Naive thymus-derived CD8-positive, alpha-beta T cell (primary cell): ENCODE measurements around the gene NMT2. TPM values are rescaled to one million over a fixed set of nuclear protein-coding genes. Genes with fewer than 3 reads are reported as not detected.
A peak's percentile ranks its signal among the peaks of the same experiment; 100 is the strongest.

Experiments
- ATAC-seq, 2 donors: fragments of 150-1000 bp; cut with Tn5 transposase in 1 of 2; sonication (Bioruptor Pico), chemical (Tn5 transposase) in 1 of 2; 1 replicate in 1 of 2; 2 replicates in 1 of 2; pipeline ENCODE4 v1.10.0; 2021; ENCODE audit warnings: mild to moderate bottlenecking in 2 of 2, moderate library complexity in 2 of 2
- POLR2A ChIA-PET: fragments of 350-600 bp; sonication (Branson Sonifier 250); formaldehyde crosslinking; loops from one replicate; lab custom pipeline; 2021; ENCODE audit warnings: antibody characterized with exemption; lab: Charles Lee
- DNase-seq, 10 donors: peaks; one replicate each; pipeline versions ENCODE4 v3.0.0 to v3.0.0-alpha.2; 2020 to 2022
- H3K27ac Mint-ChIP-seq, 10 donors: one replicate each; pipeline ENCODE4 v1.8.0; 2020 to 2022; ENCODE audit warnings: mild to moderate bottlenecking in 10 of 10, mixed read lengths in 10 of 10, moderate library complexity in 4 of 10, inconsistent platforms in 1 of 10
- H3K27me3 Mint-ChIP-seq, 5 donors: one replicate each; pipeline ENCODE4 v1.8.0; 2021 to 2022; ENCODE audit warnings: mixed read lengths in 5 of 5
- H3K36me3 Mint-ChIP-seq, 3 donors: one replicate each; pipeline ENCODE4 v1.8.0; 2020 to 2022; ENCODE audit warnings: mixed read lengths in 3 of 3, mild to moderate bottlenecking in 2 of 3, inconsistent platforms in 1 of 3
- H3K4me1 Mint-ChIP-seq, 4 donors: one replicate each; pipeline ENCODE4 v1.8.0; 2021 to 2022; ENCODE audit warnings: mixed read lengths in 4 of 4
- H3K4me3 Mint-ChIP-seq, 10 donors: one replicate each; pipeline ENCODE4 v1.8.0; 2020 to 2022; ENCODE audit warnings: mild to moderate bottlenecking in 10 of 10, mixed read lengths in 10 of 10, moderate library complexity in 6 of 10, inconsistent platforms in 1 of 10
- H3K9me3 Mint-ChIP-seq, 9 donors: one replicate each; pipeline ENCODE4 v1.8.0; 2020 to 2022; ENCODE audit warnings: mixed read lengths in 9 of 9, mild to moderate bottlenecking in 3 of 9, inconsistent platforms in 1 of 9, moderate library complexity in 1 of 9
- polyA plus RNA-seq, 3 donors: library from polyadenylated mRNA; unstranded; fragments of 300-500 nt; fragmentation: Illumina TruSeq; gene quantifications; one replicate each; pipeline ENCODE4 v1.2.3, GENCODE V29; 2021
- total RNA-seq, 8 experiments: library from RNA in 2 of 8; stranded (reverse) in 2 of 8; gene quantifications; one replicate each; pipeline ENCODE4 v1.2.3 and lab custom pipeline; 2021 to 2026

Gene NMT2
- total and polyA plus RNA-seq, 5 experiments from 2014 or later: 31.7 to 86.4 (median 40.4) TPM

DNA sequence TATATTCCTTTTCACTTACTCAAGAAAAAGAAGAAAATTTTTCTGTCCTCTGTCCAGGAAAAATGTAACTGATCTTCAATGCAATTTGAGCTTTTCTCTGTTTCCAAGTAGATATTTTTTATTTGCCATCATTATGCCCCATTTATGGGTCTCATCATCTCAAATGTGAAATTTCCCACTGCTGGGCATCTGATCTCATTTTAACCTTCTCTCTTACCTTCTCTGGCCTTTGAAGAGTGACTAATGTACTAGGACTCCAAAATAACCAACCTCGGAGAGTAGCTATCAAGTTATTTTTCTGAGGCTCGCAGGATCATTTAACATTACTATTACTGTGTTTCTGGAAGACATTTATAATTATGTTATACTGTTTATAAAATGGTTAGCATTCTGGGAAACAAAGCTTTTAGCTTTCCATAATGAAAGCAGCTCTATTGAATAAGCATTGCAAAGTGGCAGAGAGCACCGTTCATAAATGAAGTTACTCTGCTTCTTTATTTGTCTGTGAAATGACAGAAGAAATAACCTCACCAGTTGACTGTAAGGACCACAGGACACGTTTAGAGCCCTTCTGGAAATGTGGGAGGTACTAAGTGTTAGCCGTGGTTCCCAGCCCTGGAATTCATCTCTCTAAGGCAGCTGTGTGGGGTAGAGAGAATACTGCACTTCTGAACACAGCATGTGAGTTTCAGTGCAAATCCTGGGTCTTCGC, 33.3 kb upstream of the NMT2 start:
- no peak for DNase-seq
- peak overlapping the region in 6 of 10 donors; percentile 1 to 75 (median 30) for H3K27ac Mint-ChIP-seq
- H3K4me1 Mint-ChIP-seq: peaks cover 15 to 51% (median 32%) of the 10 kb centered on the region in 4 donors
- no peak for ATAC-seq
- POLR2A ChIA-PET: interaction anchor here (0.9 to 2.9 kb wide), 4 partner anchors 9 to 33 kb away, joined by 3 to 14 read pairs (median 5); partner anchors contain the start of gene NMT2
- no peaks in the 10 kb centered on the region for H3K27me3 Mint-ChIP-seq
- no peak overlapping the region for H3K4me3 Mint-ChIP-seq
- H3K9me3 Mint-ChIP-seq: no peaks in the 10 kb centered on the region
- no peaks in the 10 kb centered on the region for H3K36me3 Mint-ChIP-seq

DNA sequence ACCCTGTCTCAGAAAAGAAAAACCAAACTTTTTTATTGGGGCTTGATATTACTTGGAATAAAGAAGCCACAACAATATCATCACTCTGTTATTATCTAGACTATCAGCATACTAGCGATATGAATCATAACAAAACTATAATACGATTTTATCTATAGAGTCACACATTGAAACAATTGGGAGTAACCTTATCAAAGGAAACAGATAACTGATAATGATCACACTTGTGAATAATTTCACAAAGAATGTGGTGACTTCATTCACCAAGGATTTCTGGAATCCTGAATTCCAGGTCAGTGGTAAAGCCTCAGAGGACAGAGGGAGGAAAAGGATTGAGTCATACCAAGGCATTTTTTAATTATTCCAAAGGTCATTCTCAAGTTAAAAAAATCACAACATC, 32.1 kb upstream of the NMT2 start:
- ATAC-seq (no peak), DNase-seq (no peak)
- H3K4me1 Mint-ChIP-seq: peaks cover 16 to 49% (median 31%) of the 10 kb centered on the region in 4 donors
- H3K9me3 Mint-ChIP-seq: no peaks in the 10 kb centered on the region
- H3K4me3 Mint-ChIP-seq: no peak overlapping the region
- no peaks in the 10 kb centered on the region for H3K27me3 Mint-ChIP-seq
- H3K36me3 Mint-ChIP-seq: no peaks in the 10 kb centered on the region
- POLR2A ChIA-PET: interaction anchor here (0.5 to 1.2 kb wide), 4 partner anchors 8 to 31 kb away, joined by 3 to 5 read pairs (median 3); partner anchors contain the start of gene NMT2
- H3K27ac Mint-ChIP-seq: peak overlapping the region in 3 of 10 donors; percentile 13 to 57 (median 56)

DNA sequence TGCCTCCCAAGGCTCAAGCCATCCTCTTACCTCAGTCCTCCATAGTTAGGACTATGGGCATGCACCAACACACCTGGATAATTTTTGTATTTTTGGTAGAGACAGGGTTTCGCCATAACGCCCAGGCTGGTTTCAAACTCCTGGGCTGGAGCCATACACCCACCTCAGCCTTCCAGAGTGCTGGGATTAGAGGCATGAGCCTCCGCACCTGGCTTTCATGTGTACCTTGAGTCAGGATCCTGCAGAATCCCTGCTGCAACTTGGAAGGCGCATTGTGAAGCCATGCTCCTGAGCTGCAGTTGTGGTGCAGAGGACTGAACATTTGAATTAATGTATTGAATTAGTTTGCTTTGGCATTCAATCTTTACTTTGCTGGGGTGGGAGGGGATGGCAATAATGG, 29.4 kb upstream of the NMT2 start:
- ATAC-seq: no peak
- peak overlapping the region in 3 of 10 donors; percentile 70 to 78 (median 77) for H3K4me3 Mint-ChIP-seq
- H3K27ac Mint-ChIP-seq: peak overlapping the region in 6 of 10 donors; percentile 67 to 98 (median 92)
- POLR2A ChIA-PET: interaction anchor here (0.8 to 3.7 kb wide), 8 partner anchors 8 to 361 kb away, joined by 3 to 27 read pairs (median 6); partner anchors contain the start of gene NMT2
- H3K36me3 Mint-ChIP-seq: no peaks in the 10 kb centered on the region
- H3K4me1 Mint-ChIP-seq: peaks cover 15 to 49% (median 26%) of the 10 kb centered on the region in 4 donors
- H3K27me3 Mint-ChIP-seq: no peaks in the 10 kb centered on the region
- no peaks in the 10 kb centered on the region for H3K9me3 Mint-ChIP-seq
- no peak for DNase-seq

DNA sequence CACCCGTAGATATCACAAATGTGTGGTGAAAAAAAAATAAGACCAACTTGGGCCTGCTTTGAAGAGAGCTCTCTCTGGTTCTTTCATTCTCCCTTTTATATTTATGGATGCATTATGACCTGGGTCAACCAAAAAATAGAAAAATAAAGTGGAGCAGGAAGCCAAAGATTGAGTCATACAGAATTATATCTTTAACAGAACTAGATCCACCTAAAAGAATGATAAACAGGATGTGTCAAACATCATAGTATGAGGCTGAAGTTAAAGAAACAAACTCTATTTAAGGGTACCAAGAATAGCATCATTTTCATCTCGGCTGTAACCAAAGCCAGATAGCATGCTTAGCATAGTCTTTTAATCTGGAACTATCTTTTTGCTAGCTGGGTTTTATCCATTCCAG, 28.8 kb upstream of the NMT2 start:
- Mint-ChIP-seq H3K27ac (peak overlapping the region in 9 of 10 donors; percentile 71 to 98 (median 90)), H3K36me3 (no peaks in the 10 kb centered on the region), H3K9me3 (no peaks in the 10 kb centered on the region), H3K27me3 (no peaks in the 10 kb centered on the region), H3K4me3 (peak overlapping the region in 9 of 10 donors; percentile 57 to 81 (median 77)), H3K4me1 (peaks cover 17 to 43% (median 24%) of the 10 kb centered on the region in 4 donors)
- POLR2A ChIA-PET: interaction anchor here (0.6 to 3.7 kb wide), 10 partner anchors 8 to 96 kb away, joined by 3 to 27 read pairs (median 4); partner anchors contain the start of gene NMT2
- DNase-seq (peak in 1 of 10 donors; percentile 17), ATAC-seq (peak; percentile 65 to 75)

DNA sequence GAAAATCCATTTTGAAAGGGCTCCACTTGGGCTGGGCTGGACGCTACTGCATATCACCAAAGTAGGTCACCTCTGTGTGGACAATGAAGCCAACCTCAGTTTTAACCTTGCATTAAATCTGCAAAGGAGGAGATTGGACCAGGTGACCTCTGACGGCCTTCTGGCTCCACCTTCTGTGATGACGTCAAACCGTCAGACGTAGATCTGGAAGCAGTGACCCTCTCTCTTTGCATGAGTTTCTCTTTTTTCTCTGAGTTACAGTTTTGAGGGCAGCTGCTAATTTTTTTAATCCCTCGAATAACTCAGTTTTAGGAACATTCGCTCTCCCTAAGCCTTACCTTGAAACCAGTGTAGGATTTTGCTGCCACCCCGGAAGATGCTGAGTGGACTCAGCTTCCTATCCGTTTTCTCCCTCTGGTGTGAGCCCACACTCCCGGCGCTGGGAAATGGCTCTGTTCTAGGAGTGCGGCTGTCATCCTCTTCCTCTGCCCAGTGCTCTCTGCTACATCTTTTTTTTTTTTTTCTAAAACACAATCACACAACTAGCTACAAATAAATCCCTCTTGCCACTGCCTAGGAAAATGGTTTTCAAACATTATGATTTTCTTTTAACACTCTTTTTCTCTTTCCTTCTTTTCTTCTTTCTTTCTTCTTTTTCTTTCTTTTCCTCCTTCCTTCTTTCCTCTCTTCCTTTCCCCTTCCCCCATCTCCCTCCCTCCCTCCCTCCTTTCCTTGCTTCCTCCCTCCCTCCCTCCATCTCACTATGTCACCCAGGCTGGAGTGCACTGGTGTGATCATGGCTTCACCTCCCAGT, 27.7 kb upstream of the NMT2 start:
- H3K36me3 Mint-ChIP-seq: no peaks in the 10 kb centered on the region

DNA sequence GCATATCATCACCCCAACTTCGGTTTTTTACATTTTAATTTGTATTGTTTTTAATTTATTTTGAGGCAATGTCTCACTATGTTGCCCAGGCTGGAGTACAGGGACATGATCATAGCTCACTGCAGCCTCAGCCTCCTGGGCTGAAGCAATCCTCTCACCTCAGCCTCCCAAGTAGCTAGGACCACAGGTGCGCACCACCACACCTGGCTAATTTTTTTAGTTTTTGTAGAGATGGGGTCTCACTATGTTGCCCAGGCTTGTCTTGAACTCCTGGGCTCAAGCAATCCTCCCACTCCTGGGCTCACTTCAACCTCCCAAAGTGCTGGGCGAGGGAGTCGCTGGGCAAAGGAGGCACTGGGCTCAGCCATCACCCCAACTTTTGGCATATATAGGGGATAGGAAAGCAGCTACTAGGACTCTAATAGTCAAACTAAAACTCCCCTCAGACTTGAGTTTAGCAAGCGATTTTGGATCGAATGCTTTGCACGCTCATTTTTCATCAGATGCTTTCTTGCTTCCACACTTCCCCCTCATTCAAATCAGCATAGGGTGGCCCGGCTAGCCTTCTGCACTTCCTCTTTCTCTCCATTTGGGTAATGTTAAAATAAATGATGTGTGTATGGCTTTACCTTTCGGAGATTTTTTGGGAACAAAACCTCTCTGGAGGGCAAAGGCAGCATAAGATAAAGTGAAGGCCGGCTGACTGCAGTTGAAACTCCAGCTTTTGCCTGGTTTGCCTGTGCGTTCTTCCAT, 20.8 kb upstream of the NMT2 start:
- DNase-seq: no peak
- H3K4me3 Mint-ChIP-seq: peak overlapping the region in 8 of 10 donors; percentile 12 to 68 (median 46)
- H3K27me3 Mint-ChIP-seq: no peaks in the 10 kb centered on the region
- POLR2A ChIA-PET: interaction anchor here (0.6 to 10.7 kb wide), 6 partner anchors 8 to 25 kb away, joined by 3 to 181 read pairs (median 4); partner anchors contain the start of gene NMT2
- H3K36me3 Mint-ChIP-seq: peaks cover 0 to 2% (median 0%) of the 10 kb centered on the region in 3 donors
- H3K9me3 Mint-ChIP-seq: peaks cover 0 to 10% (median 0%) of the 10 kb centered on the region in 9 donors
- ATAC-seq: no peak
- H3K27ac Mint-ChIP-seq: peak overlapping the region in 9 of 10 donors; percentile 7 to 91 (median 81)
- H3K4me1 Mint-ChIP-seq: peaks cover 35 to 63% (median 52%) of the 10 kb centered on the region in 4 donors

More for the DNA sequence above, 27.7 kb upstream of the NMT2 start:
- ATAC-seq (no peak), DNase-seq (no peak)
- H3K4me3 Mint-ChIP-seq: peak overlapping the region in 9 of 10 donors; percentile 12 to 66 (median 41)
- POLR2A ChIA-PET: interaction anchor here (0.6 to 3.7 kb wide), 5 partner anchors 9 to 110 kb away, joined by 3 to 27 read pairs (median 5); partner anchors contain the start of gene NMT2
- peaks cover 17 to 39% (median 26%) of the 10 kb centered on the region in 4 donors for H3K4me1 Mint-ChIP-seq
- H3K27ac Mint-ChIP-seq: peak overlapping the region; percentile 8 to 98 (median 74)
- no peaks in the 10 kb centered on the region for H3K27me3 Mint-ChIP-seq
- no peaks in the 10 kb centered on the region for H3K9me3 Mint-ChIP-seq

DNA sequence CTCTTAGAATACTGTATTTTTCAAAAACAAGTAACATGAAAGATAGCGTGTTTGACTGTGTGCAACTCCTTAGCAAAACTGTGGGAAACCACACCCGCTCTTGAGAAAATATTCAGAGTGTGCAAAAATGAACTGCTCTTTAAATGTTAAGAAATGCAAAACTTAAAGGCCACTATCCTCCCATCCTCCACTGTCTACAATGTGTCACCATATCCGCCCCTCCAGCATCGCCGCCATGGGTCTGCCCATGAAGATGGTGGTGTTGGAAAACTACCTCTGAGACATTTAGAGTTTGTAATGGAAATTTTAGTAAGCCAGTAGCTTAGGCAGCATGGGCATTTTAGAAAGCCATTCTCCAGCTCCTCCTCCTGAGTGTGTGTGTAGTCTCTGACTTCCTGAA, 20.1 kb upstream of the NMT2 start:
- Mint-ChIP-seq H3K36me3 (peaks cover 0 to 2% (median 0%) of the 10 kb centered on the region in 3 donors), H3K4me3 (peak overlapping the region in 9 of 10 donors; percentile 5 to 69 (median 46)), H3K27me3 (no peaks in the 10 kb centered on the region), H3K27ac (peak overlapping the region; percentile 7 to 91 (median 80)), H3K4me1 (peaks cover 33 to 63% (median 50%) of the 10 kb centered on the region in 4 donors), H3K9me3 (peaks cover 0 to 10% (median 0%) of the 10 kb centered on the region in 9 donors)
- ATAC-seq: peak; percentile 63 to 69
- POLR2A ChIA-PET: interaction anchor here (0.9 to 10.7 kb wide), 2 partner anchors 9 to 18 kb away, joined by 4 to 181 read pairs; partner anchors contain the start of gene NMT2
- DNase-seq: peak in 3 of 10 donors; percentile 8 to 29 (median 9)

DNA sequence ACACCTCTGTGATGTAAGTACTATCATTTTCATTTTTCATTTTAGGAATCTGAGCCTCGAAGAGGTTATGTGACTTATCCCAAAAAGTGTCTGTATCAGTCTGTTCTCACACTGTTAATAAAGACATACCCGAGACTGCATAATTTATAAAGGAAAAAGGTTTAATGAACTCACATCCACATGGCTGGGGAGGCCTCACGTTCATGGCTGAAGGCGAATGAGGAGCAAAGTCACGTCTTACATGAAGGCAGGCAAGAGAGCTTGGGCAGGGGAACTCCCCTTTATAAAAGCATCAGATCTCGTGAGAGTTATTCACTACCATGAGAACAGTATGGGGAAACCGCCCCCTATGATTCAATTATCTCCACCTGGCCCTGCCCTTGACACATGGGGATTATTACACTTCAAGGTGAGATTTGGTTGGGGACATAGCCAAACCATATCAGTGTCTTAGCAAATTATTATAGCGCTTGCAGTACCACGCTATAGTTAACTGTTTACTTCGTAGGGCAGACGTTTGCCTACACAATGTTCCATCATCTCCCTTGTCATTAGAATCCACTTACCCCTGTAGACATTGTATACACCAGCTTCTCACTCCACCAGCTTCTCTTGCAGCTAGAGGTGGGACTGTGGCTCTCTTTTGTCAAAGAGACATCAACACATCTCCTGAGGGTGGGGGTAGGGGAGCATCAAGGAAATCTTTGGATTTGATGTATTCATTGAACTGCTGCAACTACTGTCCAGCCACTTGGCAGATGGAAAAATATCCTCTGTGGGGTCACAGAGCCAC, 15.4 kb upstream of the NMT2 start:
- peaks cover 25 to 59% (median 41%) of the 10 kb centered on the region in 4 donors for H3K4me1 Mint-ChIP-seq
- POLR2A ChIA-PET: interaction anchor here (1.1 to 10.7 kb wide), 4 partner anchors 14 to 25 kb away, joined by 3 to 181 read pairs (median 11); partner anchors contain the start of gene NMT2
- H3K27ac Mint-ChIP-seq: peak overlapping the region in 7 of 10 donors; percentile 14 to 79 (median 58)
- peaks cover 0 to 10% (median 0%) of the 10 kb centered on the region in 9 donors for H3K9me3 Mint-ChIP-seq
- ATAC-seq: no peak
- peaks cover 0 to 2% (median 0%) of the 10 kb centered on the region in 3 donors for H3K36me3 Mint-ChIP-seq
- no peaks in the 10 kb centered on the region for H3K27me3 Mint-ChIP-seq
- H3K4me3 Mint-ChIP-seq: no peak overlapping the region
- no peak for DNase-seq

DNA sequence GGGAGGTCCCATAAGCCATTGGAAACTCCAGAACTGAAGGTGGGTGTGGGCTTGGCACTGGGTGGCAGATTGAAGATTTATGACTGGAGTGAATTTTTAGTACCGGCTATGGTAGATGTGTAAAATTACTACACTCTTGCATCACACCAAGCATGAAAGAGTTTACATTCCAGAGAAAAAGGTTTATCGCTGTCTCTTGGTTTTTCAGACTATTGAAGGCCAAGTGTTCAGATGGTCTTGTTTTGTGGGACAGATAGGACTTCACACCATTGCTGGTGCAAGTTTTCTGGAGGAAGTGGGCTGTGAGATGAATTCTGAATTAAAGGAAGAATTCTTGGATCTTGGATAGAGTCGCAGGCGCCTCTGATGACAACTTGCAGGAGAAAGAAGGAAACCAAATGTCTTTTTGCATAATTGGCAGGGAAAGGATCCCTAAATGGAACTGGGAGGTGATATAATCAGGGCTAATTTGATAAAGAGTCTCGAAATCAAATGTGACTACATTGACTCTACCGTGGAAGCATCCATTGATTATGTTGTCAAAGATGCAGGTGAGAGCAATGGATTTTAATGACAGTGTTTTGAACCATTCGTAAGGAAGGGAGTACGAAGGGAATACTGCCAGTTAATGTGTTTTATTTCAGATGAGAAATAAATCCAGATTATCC, 14.2 kb upstream of the NMT2 start:
- no peak overlapping the region for H3K4me3 Mint-ChIP-seq
- POLR2A ChIA-PET: interaction anchor here (1.0 to 10.7 kb wide), 3 partner anchors 12 to 14 kb away, joined by 3 to 181 read pairs (median 5); partner anchors contain the start of gene NMT2
- peaks cover 0 to 2% (median 0%) of the 10 kb centered on the region in 3 donors for H3K36me3 Mint-ChIP-seq
- DNase-seq (no peak), ATAC-seq (no peak)
- H3K4me1 Mint-ChIP-seq: peaks cover 22 to 48% (median 33%) of the 10 kb centered on the region in 4 donors
- H3K27ac Mint-ChIP-seq: peak overlapping the region in 5 of 10 donors; percentile 4 to 76 (median 17)
- H3K27me3 Mint-ChIP-seq: no peaks in the 10 kb centered on the region
- H3K9me3 Mint-ChIP-seq: peaks cover 0 to 10% (median 0%) of the 10 kb centered on the region in 9 donors

DNA sequence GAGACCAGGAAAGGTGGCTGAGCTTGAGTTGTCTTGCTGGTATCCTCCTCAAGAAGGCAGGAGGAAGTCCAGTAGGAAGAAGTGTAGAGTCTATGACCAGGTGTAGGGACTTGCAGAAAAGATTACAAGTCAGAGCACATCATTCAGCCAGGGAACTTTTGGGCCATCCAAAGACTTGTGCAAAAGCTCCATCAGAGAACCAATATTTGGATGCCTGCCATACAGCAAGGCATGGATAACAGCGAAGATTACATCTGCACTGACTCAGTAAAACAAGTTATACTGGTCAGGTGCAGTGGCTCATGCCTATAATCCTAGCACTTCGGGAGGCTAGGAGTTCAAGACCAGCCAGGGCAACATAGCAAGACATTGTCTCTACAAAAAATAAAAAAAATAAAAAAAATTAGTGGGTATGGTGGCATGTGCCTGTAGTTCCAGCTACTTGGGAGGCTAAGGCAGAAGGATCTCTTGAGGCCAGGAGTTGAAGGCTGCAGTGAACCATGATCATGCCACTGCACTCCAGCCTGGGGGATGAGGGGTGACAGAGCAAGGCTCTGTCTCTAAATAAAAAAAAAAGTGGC, 13.2 kb upstream of the NMT2 start:
- Mint-ChIP-seq H3K27me3 (no peaks in the 10 kb centered on the region), H3K4me3 (no peak overlapping the region), H3K4me1 (peaks cover 19 to 42% (median 29%) of the 10 kb centered on the region in 4 donors), H3K36me3 (no peaks in the 10 kb centered on the region), H3K27ac (peak overlapping the region in 4 of 10 donors; percentile 10 to 68 (median 38)), H3K9me3 (peaks cover 0 to 8% (median 0%) of the 10 kb centered on the region in 9 donors)
- POLR2A ChIA-PET: interaction anchor here (0.9 to 2.1 kb wide), 4 partner anchors 9 to 13 kb away, joined by 3 to 12 read pairs (median 4); partner anchors contain the start of gene NMT2
- ATAC-seq (no peak), DNase-seq (no peak)
